Neural crest cell (in vitro differentiated cells): Measurements from ENCODE around the gene ZNF26. TPM values are rescaled to one million over a fixed set of nuclear protein-coding genes. Genes with fewer than 3 reads are reported as not detected.

Experiments used
- DNase-seq: peaks from one replicate; pipeline ENCODE4 v3.0.0; 2021; ENCODE audit warnings: low read depth, mixed read lengths, low spot score
- H3K27ac Mint-ChIP-seq: one replicate; pipeline ENCODE4 v1.8.0; 2021; ENCODE audit warnings: mild to moderate bottlenecking, mixed read lengths; ENCODE audit not compliant: unreplicated experiment
- H3K27me3 Mint-ChIP-seq: 2 replicates; pipeline ENCODE4 v1.8.0; 2021; ENCODE audit warnings: low read depth, mild to moderate bottlenecking, mixed read lengths
- H3K36me3 Mint-ChIP-seq: 2 replicates; pipeline ENCODE4 v1.8.0; 2021; ENCODE audit warnings: low read depth, mild to moderate bottlenecking, mixed read lengths
- H3K4me1 Mint-ChIP-seq: 2 replicates; pipeline ENCODE4 v1.8.0; 2021; ENCODE audit warnings: mixed read lengths
- H3K4me3 Mint-ChIP-seq: one replicate; pipeline ENCODE4 v1.8.0; 2021; ENCODE audit warnings: mild to moderate bottlenecking, mixed read lengths
- H3K9me3 Mint-ChIP-seq: 2 replicates; pipeline ENCODE4 v1.8.0; 2021; ENCODE audit warnings: mixed read lengths
- CTCF ChIP-seq: fragments of 200-600 bp; sonication (generic); conservative IDR thresholded peaks from 2 replicates; pipeline ENCODE4 v1.5.0; 2021; ENCODE audit warnings: antibody characterized with exemption, mild to moderate bottlenecking
- total RNA-seq: library from RNA; stranded (reverse); gene quantifications from 2 replicates; pipeline ENCODE4 v1.2.1, GENCODE V29; 2021

The ZNF26 gene
- total RNA-seq, 1 donor from 2014 or later = 13.5 TPM

- no peak for TF ChIP-seq CTCF
- Mint-ChIP-seq H3K27me3 (no peaks in the 10 kb centered on the region), H3K27ac (no peak overlapping the region), H3K4me1 (no peaks in the 10 kb centered on the region), H3K4me3 (no peak overlapping the region), H3K9me3 (peaks cover 6% of the 10 kb centered on the region), H3K36me3 (peaks cover 35% of the 10 kb centered on the region)
- no peak for DNase-seq
Observed at GRCh38 chr12:133026996-133027395, 40.8 kb downstream of the ZNF26 start.

- H3K36me3 Mint-ChIP-seq = peaks cover 41% of the 10 kb centered on the region
- H3K27me3 Mint-ChIP-seq = peaks cover 16% of the 10 kb centered on the region
- H3K27ac Mint-ChIP-seq = peak within 1 kb of the TSS; percentile 100
- peaks cover 27% of the 10 kb centered on the region for H3K9me3 Mint-ChIP-seq
- H3K4me3 Mint-ChIP-seq = peak within 1 kb of the TSS; percentile 97
- peak; percentile 95 for DNase-seq
- no peak for TF ChIP-seq CTCF
- peaks cover 10% of the 10 kb centered on the region for H3K4me1 Mint-ChIP-seq
Observed at GRCh38 chr12:133037207-133038005, 51.2 kb downstream of the ZNF26 start, which contains the start of gene ZNF84. ZNF84 (plus strand) TSS chr12:133037509; CDS start chr12:133041468, 3,959 bp downstream.

- peaks cover 16% of the 10 kb centered on the region for H3K27me3 Mint-ChIP-seq
- peaks cover 33% of the 10 kb centered on the region for H3K9me3 Mint-ChIP-seq
- TF ChIP-seq CTCF = no peak
- peaks cover 10% of the 10 kb centered on the region for H3K4me1 Mint-ChIP-seq
- H3K36me3 Mint-ChIP-seq = peaks cover 50% of the 10 kb centered on the region
- peak overlapping the region; percentile 97 for H3K4me3 Mint-ChIP-seq
- no peak for DNase-seq
- peak overlapping the region; percentile 39 for H3K27ac Mint-ChIP-seq
Observed at GRCh38 chr12:133038118-133038709, 52.0 kb downstream of the ZNF26 start.

GRCh38 chr12:133046698-133047097, 60.5 kb downstream of the ZNF26 start:
- Mint-ChIP-seq H3K4me1 (no peaks in the 10 kb centered on the region), H3K9me3 (peaks cover 46% of the 10 kb centered on the region), H3K27ac (no peak overlapping the region), H3K27me3 (peaks cover 2% of the 10 kb centered on the region), H3K36me3 (peaks cover 91% of the 10 kb centered on the region), H3K4me3 (no peak overlapping the region)
- no peak for TF ChIP-seq CTCF
- DNase-seq = no peak

- no peak for DNase-seq
- Mint-ChIP-seq H3K4me1 (no peaks in the 10 kb centered on the region), H3K4me3 (peak overlapping the region; percentile 68), H3K9me3 (peaks cover 44% of the 10 kb centered on the region), H3K27ac (no peak overlapping the region), H3K27me3 (peaks cover 18% of the 10 kb centered on the region), H3K36me3 (peaks cover 74% of the 10 kb centered on the region)
- no peak for TF ChIP-seq CTCF
Observed at GRCh38 chr12:133057446-133057845, 71.3 kb downstream of the ZNF26 start.
